IMR-90 (cell line): Measurements from ENCODE around the gene AQP7. TPM values are rescaled to one million over a fixed set of nuclear protein-coding genes. Genes with fewer than 3 reads are reported as not detected.

Experiments
- ATAC-seq: fragments of 200-7000 bp; cut with Tn5 transposase; 2 replicates; pipeline ENCODE4 v1.9.1; 2020; ENCODE audit warnings: low read depth, mild to moderate bottlenecking, moderate library complexity
- BruUV-seq: library from RNA; stranded (reverse); fragments of 400-500 nt; replicated peaks from 2 replicates; lab custom pipeline; 2021; lab: Mats Ljungman, UMichigan
- CTCF ChIA-PET: fragments of 300-600 bp; formaldehyde crosslinking; extraction: SDS; loops from one replicate; lab custom pipeline; 2021; ENCODE audit warnings: antibody characterized with exemption; lab: Yijun Ruan, JAX
- POLR2A ChIA-PET: fragments of 300-600 bp; sonication (Branson Sonifier 250); formaldehyde crosslinking; loops from one replicate; lab custom pipeline; 2022; ENCODE audit warnings: antibody characterized with exemption; ENCODE audit not compliant: unreplicated experiment; lab: Charles Lee
- DNase-seq: peaks from one replicate; pipeline ENCODE4 v3.0.0; 2013
- H2AFZ ChIP-seq: replicated peaks from 2 replicates; pipeline ENCODE3; 2013; ENCODE audit warnings: low read length, mild to moderate bottlenecking; ENCODE audit not compliant: poor library complexity
- H2AK5ac ChIP-seq: 2 replicates; pipeline ENCODE4 v1.6.1; 2013; ENCODE audit warnings: low read depth, low read length, inconsistent platforms
- H2AK9ac ChIP-seq: replicated peaks from 2 replicates; pipeline ENCODE3; 2013; ENCODE audit warnings: mild to moderate bottlenecking, low read depth, low read length, moderate library complexity; ENCODE audit not compliant: poor library complexity
- H2BK120ac ChIP-seq: 2 replicates; pipeline ENCODE4 v1.6.1; 2013; ENCODE audit warnings: low read depth, low read length, inconsistent platforms
- H2BK15ac ChIP-seq: 3 replicates; pipeline ENCODE4 v1.6.1; 2013; ENCODE audit warnings: low read depth, low read length, inconsistent platforms
- H2BK20ac ChIP-seq: 2 replicates; pipeline ENCODE4 v1.6.1; 2013; ENCODE audit warnings: low read depth, mild to moderate bottlenecking, inconsistent platforms, low read length, moderate library complexity
- H2BK5ac ChIP-seq: 2 replicates; pipeline ENCODE4 v1.6.1; 2013; ENCODE audit warnings: mild to moderate bottlenecking, low read depth, low read length, inconsistent platforms; ENCODE audit not compliant: poor library complexity, severe bottlenecking
- H3K14ac ChIP-seq: replicated peaks from 2 replicates; pipeline ENCODE4 v1.6.1; 2013; ENCODE audit warnings: low read depth, low read length, inconsistent platforms
- H3K18ac ChIP-seq: 2 replicates; pipeline ENCODE4 v1.6.1; 2013; ENCODE audit warnings: low read depth, low read length, control low read depth
- H3K23ac ChIP-seq: 2 replicates; pipeline ENCODE4 v1.6.1; 2013; ENCODE audit warnings: low read depth, low read length, inconsistent platforms
- H3K27ac ChIP-seq: 2 replicates; pipeline ENCODE4 v1.5.1; 2013; ENCODE audit warnings: mild to moderate bottlenecking, control low read depth, low read length; ENCODE audit not compliant: insufficient read depth
- H3K27me3 ChIP-seq: 2 replicates; pipeline ENCODE4 v1.6.1; 2013; ENCODE audit warnings: low read length; ENCODE audit not compliant: control insufficient read depth, insufficient read depth
- H3K36me3 ChIP-seq: 2 replicates; pipeline ENCODE4 v1.6.1; 2013; ENCODE audit warnings: low read length, mixed read lengths; ENCODE audit not compliant: control insufficient read depth, insufficient read depth
- H3K4ac ChIP-seq: 2 replicates; pipeline ENCODE4 v1.6.1; 2013; ENCODE audit warnings: low read depth, low read length, inconsistent platforms
- H3K4me1 ChIP-seq: 2 replicates; pipeline ENCODE4 v1.6.1; 2013; ENCODE audit warnings: low read length, mixed read lengths; ENCODE audit not compliant: control insufficient read depth, insufficient read depth
- H3K4me2 ChIP-seq: 2 replicates; pipeline ENCODE4 v1.6.1; 2013; ENCODE audit warnings: low read depth, mild to moderate bottlenecking, control low read depth, low read length, moderate library complexity
- H3K4me3 ChIP-seq: 2 replicates; pipeline ENCODE4 v1.5.1; 2013; ENCODE audit warnings: low read depth, mild to moderate bottlenecking, control low read depth, low read length, moderate library complexity; ENCODE audit not compliant: insufficient read depth
- H3K56ac ChIP-seq: 2 replicates; pipeline ENCODE4 v1.6.1; 2013; ENCODE audit warnings: low read length, inconsistent platforms; ENCODE audit not compliant: insufficient read depth; ENCODE audit errors: extremely low read depth
- H3K79me1 ChIP-seq, 2 experiments: 2 replicates each; pipeline ENCODE4 v1.6.1; 2013; ENCODE audit warnings: low read length in 2 of 2, inconsistent platforms in 1 of 2, low read depth in 1 of 2
- H3K9ac ChIP-seq: 2 replicates; pipeline ENCODE4 v1.6.1; 2013; ENCODE audit warnings: low read depth, low read length, control low read depth
- H3K9me1 ChIP-seq: 2 replicates; pipeline ENCODE4 v1.6.1; 2013; ENCODE audit warnings: low read length, inconsistent platforms; ENCODE audit not compliant: insufficient read depth
- H3K9me3 ChIP-seq: 2 replicates; pipeline ENCODE4 v1.6.1; 2013; ENCODE audit warnings: low read length; ENCODE audit not compliant: control insufficient read depth, insufficient read depth
- H4K20me1 ChIP-seq: 2 replicates; pipeline ENCODE4 v1.6.1; 2013; ENCODE audit warnings: low read length, inconsistent platforms; ENCODE audit not compliant: insufficient read depth
- H4K5ac ChIP-seq: 2 replicates; pipeline ENCODE4 v1.6.1; 2013; ENCODE audit warnings: mild to moderate bottlenecking, low read depth, low read length, control low read depth
- H4K8ac ChIP-seq, 2 experiments: 2 replicates each; pipeline ENCODE4 v1.6.1; 2013; ENCODE audit warnings: low read depth in 2 of 2, low read length in 2 of 2, control low read depth in 1 of 2, inconsistent platforms in 1 of 2
- H4K91ac ChIP-seq: 2 replicates; pipeline ENCODE4 v1.6.1; 2013; ENCODE audit warnings: low read depth, low read length, inconsistent platforms; ENCODE audit not compliant: insufficient read depth
- BHLHE40 ChIP-seq: fragments of 150-350 bp; IDR thresholded peaks from 2 replicates; pipeline ENCODE4 v1.6.1; 2016; ENCODE audit warnings: mild to moderate bottlenecking, low read depth, low read length
- CEBPB ChIP-seq: IDR thresholded peaks from 2 replicates; pipeline ENCODE4 v1.6.1; 2012; ENCODE audit warnings: low read depth, low read length, improper control_type of control experiment
- CHD1 ChIP-seq: IDR thresholded peaks from 2 replicates; pipeline ENCODE4 v1.6.1; 2012; ENCODE audit warnings: low read depth, low read length, improper control_type of control experiment
- FOS ChIP-seq: fragments of 150-350 bp; IDR thresholded peaks from 2 replicates; pipeline ENCODE4 v1.6.1; 2016; ENCODE audit warnings: low read depth, low read length
- MAFK ChIP-seq: IDR thresholded peaks from 2 replicates; pipeline ENCODE4 v1.6.1; 2012; ENCODE audit warnings: low read depth, low read length, improper control_type of control experiment
- MAZ ChIP-seq: IDR thresholded peaks from 2 replicates; pipeline ENCODE4 v1.6.1; 2012; ENCODE audit warnings: low read depth, mild to moderate bottlenecking, low read length, improper control_type of control experiment, moderate library complexity, borderline replicate concordance
- MXI1 ChIP-seq: IDR thresholded peaks from 2 replicates; pipeline ENCODE4 v1.6.1; 2012; ENCODE audit warnings: low read depth, mild to moderate bottlenecking, low read length, moderate library complexity, borderline replicate concordance
- POLR2A ChIP-seq: IDR thresholded peaks from 2 replicates; pipeline ENCODE4 v1.6.1; 2012; ENCODE audit warnings: mild to moderate bottlenecking, low read depth, low read length
- RAD21 ChIP-seq: IDR thresholded peaks from 2 replicates; pipeline ENCODE4 v1.6.1; 2012; ENCODE audit warnings: low read length, improper control_type of control experiment
- RCOR1 ChIP-seq: IDR thresholded peaks from 2 replicates; pipeline ENCODE4 v1.6.1; 2012; ENCODE audit warnings: mild to moderate bottlenecking, low read length, improper control_type of control experiment; ENCODE audit not compliant: insufficient replicate concordance
- RFX5 ChIP-seq: IDR thresholded peaks from 2 replicates; pipeline ENCODE4 v1.8.0; 2012; ENCODE audit warnings: low read depth, mild to moderate bottlenecking, low read length, moderate library complexity
- SMC3 ChIP-seq: fragments of 150-350 bp; IDR thresholded peaks from 2 replicates; pipeline ENCODE4 v1.6.1; 2016; ENCODE audit warnings: low read depth, mild to moderate bottlenecking, antibody characterized with exemption, low read length, moderate library complexity
- whole genome bisulfite sequencing, 2 experiments: methylation state at CpG; one replicate each; pipeline versions ENCODE4 v1.1.5 to v1.1.7; 2013; ENCODE audit warnings: missing lambda C conversion rate in 2 of 2; ENCODE audit not compliant: insufficient read length in 1 of 2; ENCODE audit errors: extremely low coverage in 2 of 2; 5-methylcytosine and 5-hydroxymethylcytosine counted together
- dilution Hi-C: fragments of 300-500 bp; cut with HindIII; formaldehyde crosslinking; loops from one replicate; pipeline ENCODE4 v1.14.3; 2018; ENCODE audit warnings: low sequenced_read_pairs; ENCODE audit not compliant: unreplicated experiment
- in situ Hi-C: fragments of 300-500 bp; cut with MboI; formaldehyde crosslinking; loops from 3 replicates; pipeline ENCODE4 v1.14.3; 2019; ENCODE audit warnings: low sequenced_read_pairs, inconsistent platforms, mixed read lengths
- intact Hi-C: fragments of 100-400 bp; cut with micrococcal nuclease; formaldehyde crosslinking; loops from 2 replicates; pipeline ENCODE4 v1.10.0; 2022
- polyA plus RNA-seq, 3 experiments: library from polyadenylated mRNA; depleted of rRNA; stranded (reverse); fragments of >200 nt; gene quantifications; 2 replicates each; pipeline ENCODE4 v1.2.3, GENCODE V29; 2012; ENCODE audit warnings: low replicate concordance in 1 of 3
- total RNA-seq: library from RNA; depleted of rRNA; stranded (reverse); fragments of >200 nt; gene quantifications from 2 replicates; pipeline ENCODE4 v1.2.3, GENCODE V29; 2012
- TF ChIP-seq, protein P1 (sequence below): fragments of 150-350 bp; IDR thresholded peaks from 2 replicates; pipeline ENCODE4 v1.6.1; 2017; ENCODE audit warnings: mild to moderate bottlenecking, antibody characterized with exemption, low read length, low read depth

AQP7 gene
- total and polyA plus RNA-seq, 2 of the 4 experiments (the other 2 are of a cell fraction) = 0.07 TPM; not detected in 1

DNA sequence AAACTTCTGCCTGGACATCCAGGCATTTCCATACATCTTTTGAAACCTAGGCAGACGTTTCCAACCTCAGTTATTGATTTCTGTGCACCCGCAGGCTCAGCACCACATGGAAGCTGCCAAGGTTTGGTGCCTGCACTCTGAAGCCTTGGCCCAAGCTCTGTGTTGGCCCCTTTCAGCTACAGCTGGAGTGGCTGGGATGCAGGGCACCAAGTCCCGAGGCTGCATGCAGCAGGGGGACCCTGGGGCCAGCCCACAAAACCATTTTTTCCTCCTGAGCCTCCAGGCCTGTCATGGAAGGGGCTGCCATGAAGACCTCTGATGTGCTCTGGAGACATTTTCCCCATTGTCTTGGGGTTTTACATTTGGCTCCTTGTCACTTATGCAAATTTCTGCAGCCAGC lies 62.2 kb downstream of the AQP7 start:
- H3K23ac ChIP-seq = no peak overlapping the region
- no peak overlapping the region for H2BK20ac ChIP-seq
- no peak overlapping the region for H2AK5ac ChIP-seq
- dilution Hi-C loops = no loop called here
- DNase-seq (no peak), ATAC-seq (no peak)
- WGBS, 2 experiments = 100% methylated on average over 2 of the region's 3 CpGs; no CpG with 5 or more reads in 1 of the 2 experiments
- no peak for TF ChIP-seq MAZ
- TF ChIP-seq CEBPB = no peak
- no peak for TF ChIP-seq SMC3
- no peak for TF ChIP-seq MAFK
- TF ChIP-seq RAD21 = no peak
- TF ChIP-seq CHD1 = no peak
- no peak for TF ChIP-seq MXI1
- TF ChIP-seq RCOR1 = no peak
- TF ChIP-seq, protein P1, sequence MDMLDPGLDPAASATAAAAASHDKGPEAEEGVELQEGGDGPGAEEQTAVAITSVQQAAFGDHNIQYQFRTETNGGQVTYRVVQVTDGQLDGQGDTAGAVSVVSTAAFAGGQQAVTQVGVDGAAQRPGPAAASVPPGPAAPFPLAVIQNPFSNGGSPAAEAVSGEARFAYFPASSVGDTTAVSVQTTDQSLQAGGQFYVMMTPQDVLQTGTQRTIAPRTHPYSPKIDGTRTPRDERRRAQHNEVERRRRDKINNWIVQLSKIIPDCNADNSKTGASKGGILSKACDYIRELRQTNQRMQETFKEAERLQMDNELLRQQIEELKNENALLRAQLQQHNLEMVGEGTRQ = no peak
- no peak for TF ChIP-seq BHLHE40
- no peak for TF ChIP-seq POLR2A
- no peak for TF ChIP-seq RFX5
- no peak for TF ChIP-seq FOS
- H3K4me3 ChIP-seq = no peak overlapping the region
- H2BK120ac ChIP-seq = no peak overlapping the region
- H3K9ac ChIP-seq = no peak overlapping the region
- H3K36me3 ChIP-seq = peaks cover 45% of the 10 kb centered on the region
- H4K8ac ChIP-seq = no peak overlapping the region
- intact Hi-C loops = no loop called here
- no peak overlapping the region for H3K4me2 ChIP-seq
- peaks cover 8% of the 10 kb centered on the region for H3K9me3 ChIP-seq
- H2BK5ac ChIP-seq = no peak overlapping the region
- no peak overlapping the region for H3K18ac ChIP-seq
- no peaks in the 10 kb centered on the region for H3K27me3 ChIP-seq
- H3K56ac ChIP-seq = no peak overlapping the region
- no peaks in the 10 kb centered on the region; a peak in 1 of 4 replicates for H3K79me1 ChIP-seq
- H4K5ac ChIP-seq = no peak overlapping the region
- H2AFZ ChIP-seq = no peak overlapping the region
- H4K20me1 ChIP-seq = no peaks in the 10 kb centered on the region
- H3K4me1 ChIP-seq = no peaks in the 10 kb centered on the region
- no TSS peak for BruUV-seq
- ChIA-PET CTCF (no interaction called here), POLR2A (no interaction called here)
- no peaks in the 10 kb centered on the region for H3K9me1 ChIP-seq
- no peak overlapping the region for H2BK15ac ChIP-seq
- no peak overlapping the region for H3K4ac ChIP-seq
- in situ Hi-C loops = no loop called here
- no peak overlapping the region for H3K27ac ChIP-seq
- no peak overlapping the region for H2AK9ac ChIP-seq
- no peak overlapping the region for H3K14ac ChIP-seq
- H4K91ac ChIP-seq = no peak overlapping the region
